SKM-1 treated with dmso at 0.1 percent for 144 hours (cell line): ENCODE results near the gene EXOC1L.

Source experiments
- DNase-seq: peaks from one replicate; lab custom pipeline; 2025; ENCODE audit not compliant: unreplicated experiment; lab: John Stamatoyannopoulos, UW

EXOC1L gene, protein sequence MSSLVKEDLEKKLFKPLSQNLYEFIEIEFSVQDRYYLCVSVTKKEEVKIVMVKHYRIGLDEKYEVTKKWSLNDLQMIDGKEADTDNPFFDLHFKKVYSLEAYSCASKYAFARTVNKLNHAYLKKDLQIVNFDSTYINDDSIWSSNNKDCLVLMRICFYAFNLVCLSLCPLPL

DNA sequence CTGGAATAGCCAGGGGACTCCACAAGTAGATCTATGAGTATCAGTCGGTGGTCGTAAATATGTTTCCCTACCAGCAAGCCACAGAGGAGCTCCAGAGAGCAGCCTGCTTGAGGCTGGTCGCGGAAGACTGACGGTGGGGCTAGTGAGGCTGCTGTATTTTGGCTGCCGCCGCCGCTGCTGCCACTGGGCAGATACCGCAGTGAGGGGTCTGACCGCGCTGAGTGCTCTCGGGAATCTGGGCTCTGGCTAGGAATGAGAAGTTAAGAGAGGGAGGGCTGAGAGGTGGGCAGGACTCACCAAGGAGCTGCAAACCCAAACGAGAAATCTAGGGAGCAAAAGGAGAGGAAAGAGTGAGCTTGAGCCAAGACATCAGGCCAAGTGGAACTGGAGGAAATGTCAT, at the start of gene EXOC1L:
EXOC1L (plus strand) TSS at position 157 of the 400 bp plus-strand sequence; CDS start at position 394, 237 bp downstream.
- no peak for DNase-seq

DNA sequence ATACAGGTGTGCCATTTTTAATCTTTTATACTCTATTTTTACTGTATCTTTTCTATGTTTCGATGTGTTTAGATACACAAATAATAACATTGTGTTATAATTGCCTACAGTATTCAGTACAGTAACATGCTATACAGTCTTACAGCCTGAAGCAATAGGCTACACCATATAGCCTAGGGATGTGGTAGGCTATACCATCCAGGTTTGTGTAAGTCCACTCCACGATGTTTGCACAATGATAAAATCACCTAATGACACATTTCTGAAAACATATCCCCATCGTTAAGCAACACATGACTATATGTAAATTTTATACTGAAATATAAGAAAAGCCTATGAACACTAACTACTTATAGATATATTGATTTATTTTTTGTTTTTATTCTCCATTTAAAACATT, 48.9 kb upstream of the EXOC1L start:
- no peak for DNase-seq

DNA sequence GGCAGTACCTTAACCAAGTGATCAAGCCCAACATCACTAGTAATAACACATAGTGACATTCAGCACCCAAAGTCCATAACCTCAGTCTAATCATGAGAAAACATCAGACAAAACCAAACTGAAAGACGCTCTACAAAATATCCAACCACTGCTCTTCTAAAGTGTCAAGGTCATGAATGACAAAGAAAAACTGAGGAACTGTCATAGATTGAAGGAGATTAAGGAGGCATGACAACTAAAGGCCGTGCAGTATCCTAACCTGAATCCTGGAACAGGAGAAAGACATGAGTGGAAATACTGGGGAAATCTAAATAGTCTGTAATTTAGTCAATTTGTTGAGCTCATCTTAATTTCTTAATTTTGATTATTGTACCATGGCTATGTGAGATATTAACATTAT, 38.2 kb upstream of the EXOC1L start:
- no peak for DNase-seq

DNA sequence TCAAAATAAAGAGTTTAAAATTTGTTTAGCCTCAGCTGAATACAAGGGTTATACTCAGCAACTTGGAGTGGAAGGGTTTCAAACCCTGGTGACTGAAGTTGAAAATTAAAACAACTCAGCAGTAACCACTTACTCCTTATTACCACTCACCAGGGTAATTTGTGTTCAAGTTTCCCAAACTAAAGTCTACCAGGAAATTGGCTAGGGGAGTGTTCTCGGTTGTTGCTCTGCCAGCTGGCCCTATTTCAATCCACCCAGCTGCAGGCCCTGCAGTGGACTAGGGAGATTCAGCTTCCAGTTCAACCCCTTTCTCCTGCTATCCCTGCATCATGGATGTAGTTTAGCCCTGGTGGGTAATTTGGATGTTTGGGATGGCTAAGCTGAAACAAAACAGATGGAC, 37.8 kb upstream of the EXOC1L start:
- no peak for DNase-seq

DNA sequence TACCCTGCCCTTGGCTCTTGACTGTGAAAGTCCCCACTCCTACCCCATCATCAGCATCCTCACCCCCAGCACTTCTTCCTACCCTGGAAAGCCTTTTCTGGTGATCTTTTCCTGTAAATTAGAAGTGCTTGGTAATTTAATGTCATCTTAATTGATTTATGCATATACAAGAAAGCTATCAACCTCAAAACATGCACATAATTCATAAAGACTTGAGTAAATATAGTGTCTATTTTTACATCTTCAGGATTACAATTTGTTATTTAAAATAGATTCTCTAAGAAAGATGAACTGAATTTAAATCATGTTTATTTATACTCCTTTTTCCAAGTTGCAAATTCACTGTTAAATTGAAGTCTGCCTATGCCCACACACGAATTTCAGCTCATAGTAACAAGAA, 36.0 kb upstream of the EXOC1L start:
- no peak for DNase-seq

DNA sequence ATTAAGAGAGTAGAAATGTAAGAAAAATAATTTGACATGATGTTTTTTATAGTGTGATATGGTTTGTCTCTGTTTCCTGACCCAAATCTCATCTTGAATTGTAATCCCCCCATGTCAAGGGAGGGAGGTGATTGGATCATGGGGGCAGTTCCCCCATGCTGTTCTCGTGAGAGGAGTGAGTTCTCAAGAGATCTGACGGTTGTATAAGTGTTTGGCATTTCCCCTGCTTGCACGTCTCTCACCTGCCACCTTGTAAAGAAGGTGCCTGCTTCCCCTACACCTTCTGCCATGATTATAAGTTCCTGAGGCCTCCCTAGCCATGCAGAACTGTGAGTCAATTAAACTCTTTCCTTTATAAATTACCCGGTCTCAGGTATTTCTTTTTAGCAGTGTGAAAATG, 34.8 kb upstream of the EXOC1L start:
- no peak for DNase-seq

DNA sequence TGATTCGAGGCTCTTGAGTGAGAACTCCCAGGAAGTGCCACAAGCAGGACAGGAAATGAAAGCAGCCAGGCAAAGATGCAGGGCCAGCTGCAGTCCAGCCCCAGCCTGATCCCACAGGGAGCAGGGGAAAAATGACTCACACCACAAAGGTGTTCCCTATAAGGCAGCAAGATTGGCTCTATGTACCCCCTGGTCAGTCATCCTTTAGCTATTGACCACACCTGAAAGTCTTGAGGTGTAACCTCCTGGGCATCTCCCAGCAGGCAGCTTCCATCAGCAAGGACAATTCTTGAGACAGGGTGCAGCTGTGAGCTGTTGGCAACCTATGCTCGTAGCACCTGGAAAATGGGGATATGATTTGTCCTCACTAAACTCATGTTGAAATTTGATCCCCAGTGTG, 27.9 kb upstream of the EXOC1L start:
- no peak for DNase-seq

DNA sequence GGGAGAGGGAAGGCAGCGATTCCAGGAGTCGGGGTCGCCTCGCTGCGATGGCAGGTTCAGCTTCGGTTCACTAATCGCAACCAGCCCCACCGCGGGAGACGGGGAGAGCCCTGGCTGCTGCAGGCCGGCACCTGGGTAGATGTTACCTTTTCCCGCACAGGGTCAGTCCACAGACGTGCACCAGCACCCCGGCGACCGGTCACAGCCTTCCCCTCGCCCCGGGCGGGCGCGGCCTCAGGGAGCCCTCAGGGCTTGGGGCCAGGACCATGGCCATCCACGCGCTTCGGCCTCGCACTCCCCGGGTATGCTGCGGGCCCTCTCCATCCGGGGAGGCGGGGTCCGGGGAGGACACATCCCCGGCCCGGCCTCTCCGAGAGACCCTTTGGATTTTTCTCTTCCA, 26.1 kb upstream of the EXOC1L start:
- no peak for DNase-seq

DNA sequence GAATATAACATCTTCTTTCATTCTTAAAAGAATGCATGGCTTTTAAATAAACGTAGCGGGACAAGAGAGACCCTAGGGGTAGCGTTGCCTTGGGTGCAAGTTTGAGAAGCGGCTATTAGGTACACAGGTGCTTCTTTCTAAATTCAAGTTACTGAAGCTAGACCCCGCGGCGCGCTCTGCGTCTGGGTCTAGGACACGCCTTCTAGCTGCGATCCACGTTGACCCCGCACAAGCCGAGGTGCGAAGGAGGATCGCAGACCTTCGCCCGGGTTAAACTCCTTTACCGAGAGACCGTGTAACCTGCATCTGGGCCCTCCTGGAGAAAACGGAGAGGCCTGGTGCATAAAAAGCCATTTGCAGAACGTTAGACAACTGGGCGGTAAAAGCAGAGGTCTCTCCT, 25.5 kb upstream of the EXOC1L start:
- no peak for DNase-seq

DNA sequence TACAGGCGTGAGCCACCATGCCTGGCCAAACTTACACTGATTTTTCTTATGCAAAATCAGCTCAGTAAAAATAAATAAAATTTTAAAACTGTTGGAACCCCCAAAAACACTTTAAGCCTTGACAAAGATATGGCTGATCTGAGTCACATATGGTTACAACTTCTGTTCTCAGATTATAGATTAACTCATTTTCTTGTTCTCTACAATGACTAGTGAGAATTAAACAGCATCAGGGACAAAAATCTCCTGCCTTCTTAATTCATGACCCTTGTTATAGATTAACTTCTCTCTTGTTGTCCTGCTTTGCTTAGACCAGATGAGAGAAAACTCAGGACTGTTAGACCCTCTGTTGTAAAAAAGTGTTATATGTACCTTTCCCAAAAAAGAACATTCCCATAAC, 24.2 kb upstream of the EXOC1L start:
- no peak for DNase-seq

DNA sequence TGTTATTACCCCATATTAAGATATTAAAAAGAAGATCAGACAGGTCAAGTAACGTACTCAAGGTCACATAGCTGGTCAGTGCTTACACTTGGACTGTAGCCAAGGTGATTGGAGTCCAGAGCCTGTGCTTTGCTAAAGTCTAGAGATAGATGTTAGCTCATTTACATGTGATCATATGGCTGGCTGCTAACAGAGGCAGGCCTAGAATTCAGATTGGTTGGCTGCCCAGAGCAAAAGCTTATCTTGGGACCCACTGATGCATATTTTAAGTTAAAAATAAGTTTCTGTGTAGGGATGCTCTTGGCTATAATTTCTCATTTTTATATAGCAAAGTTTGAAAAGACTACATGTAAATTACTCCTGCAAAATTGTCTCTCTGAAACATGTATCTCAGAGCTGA, 18.1 kb upstream of the EXOC1L start:
- DNase-seq = no peak

DNA sequence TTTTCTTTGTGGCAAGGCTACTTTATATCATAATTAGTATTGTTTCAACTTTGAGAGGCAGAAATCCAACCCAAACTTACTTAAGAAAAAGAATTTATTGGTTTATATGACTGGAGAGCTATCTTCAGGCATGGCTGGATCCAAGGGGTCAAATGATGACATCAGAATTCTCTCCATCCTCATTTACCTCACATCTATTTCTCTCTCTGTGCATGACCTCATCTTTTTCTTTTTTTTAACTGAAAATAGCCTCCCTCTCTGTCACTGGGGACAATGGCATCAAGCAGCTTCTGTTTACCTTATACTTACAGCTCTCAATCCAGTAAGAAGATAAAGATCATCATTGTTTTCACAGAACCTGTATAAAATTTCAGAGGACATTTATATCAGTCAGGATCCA, 12.0 kb upstream of the EXOC1L start:
- DNase-seq = no peak

DNA sequence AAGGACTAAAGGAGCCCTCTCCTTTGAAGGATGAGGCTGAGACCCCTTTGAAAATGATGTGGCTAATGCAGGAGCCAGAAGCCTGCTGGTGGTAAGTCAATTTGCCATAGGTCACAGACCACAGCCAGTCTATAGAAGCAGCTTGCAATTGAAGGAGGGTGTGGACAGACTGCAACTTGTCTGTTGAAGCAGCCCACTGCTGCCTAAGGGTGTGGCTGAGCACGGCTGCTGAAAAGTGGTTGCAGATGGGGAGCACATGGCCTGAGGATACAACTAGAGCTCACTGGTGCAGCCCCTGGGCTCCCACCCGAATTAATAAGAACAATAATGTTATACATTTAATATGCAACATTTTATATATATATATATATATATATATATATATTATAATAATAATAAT, 11.4 kb upstream of the EXOC1L start:
- no peak for DNase-seq

DNA sequence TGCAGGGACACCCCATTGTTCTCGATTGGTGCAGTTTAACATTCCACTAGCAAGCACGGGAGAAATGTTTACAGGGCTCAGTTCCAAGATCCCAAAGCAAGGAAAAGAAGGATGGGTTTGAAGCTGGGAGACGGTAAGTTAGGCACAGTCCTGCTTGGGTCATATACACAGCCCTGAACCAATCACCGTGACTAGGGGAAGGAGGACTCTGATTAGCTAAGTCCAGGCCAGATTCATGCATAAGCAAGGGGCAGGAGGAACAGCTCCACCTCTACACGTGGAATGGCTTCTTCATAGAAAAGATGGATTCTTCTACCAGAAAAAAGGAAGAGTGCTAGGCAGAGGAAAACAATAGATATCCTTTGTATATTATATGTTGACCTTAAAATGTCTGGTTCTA, 11.0 kb upstream of the EXOC1L start:
- no peak for DNase-seq

DNA sequence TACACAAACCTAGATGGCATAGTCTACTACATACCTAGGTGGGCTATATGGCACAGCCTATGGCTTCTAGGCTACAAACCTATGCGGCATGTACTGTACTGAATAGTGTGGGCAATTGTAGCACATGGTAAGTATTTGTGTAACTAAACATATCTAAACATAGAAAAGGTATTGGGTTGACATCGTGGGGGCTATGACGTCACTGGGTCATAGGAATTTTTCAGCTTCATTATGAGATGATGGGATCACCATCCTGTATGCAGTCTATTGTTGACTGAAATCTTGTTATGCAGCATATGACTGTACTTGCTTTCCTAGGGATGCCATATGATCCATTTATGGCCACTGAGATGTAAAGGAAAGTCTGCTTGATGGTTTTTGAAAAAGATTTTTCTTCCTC, 1.9 kb upstream of the EXOC1L start:
- no peak for DNase-seq

DNA sequence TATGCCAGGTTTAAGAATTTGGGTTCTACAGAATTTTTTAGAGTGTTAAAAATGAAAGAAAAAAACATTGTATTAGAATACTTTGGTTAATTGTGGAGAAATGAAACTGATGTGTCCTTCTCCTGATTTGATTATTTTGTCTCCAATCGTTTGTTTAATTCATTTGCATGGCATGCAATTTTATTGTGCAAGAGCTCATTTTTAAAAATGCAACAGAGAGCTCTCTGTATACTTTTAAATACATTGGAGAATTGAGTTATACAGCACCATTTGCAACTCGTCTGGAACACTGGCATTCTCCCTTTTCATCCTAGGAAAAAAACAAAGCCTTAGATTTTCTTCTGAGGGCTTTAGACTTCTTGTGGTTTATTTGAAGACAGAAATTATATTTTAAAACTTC, 689 bp downstream of the EXOC1L start:
- no peak for DNase-seq

DNA sequence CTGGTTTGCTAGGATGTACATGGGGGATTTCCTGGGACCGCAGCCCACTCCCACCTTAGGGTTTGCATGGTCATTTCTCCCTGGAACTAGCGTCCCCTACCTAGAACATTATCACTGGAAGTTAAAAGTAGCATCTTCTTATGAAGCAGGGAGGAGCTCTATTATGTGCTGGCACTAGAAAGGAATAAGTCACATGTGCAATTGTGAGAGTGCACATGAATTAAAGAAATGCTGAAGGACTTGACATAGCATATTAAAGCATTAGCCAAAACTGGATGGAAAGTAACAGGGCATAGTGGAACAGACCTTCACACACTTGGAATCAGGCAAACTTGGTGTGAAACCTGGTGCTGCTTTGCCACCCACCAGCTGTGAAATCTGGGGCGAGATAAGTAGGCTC, 2.7 kb downstream of the EXOC1L start:
- DNase-seq = no peak

DNA sequence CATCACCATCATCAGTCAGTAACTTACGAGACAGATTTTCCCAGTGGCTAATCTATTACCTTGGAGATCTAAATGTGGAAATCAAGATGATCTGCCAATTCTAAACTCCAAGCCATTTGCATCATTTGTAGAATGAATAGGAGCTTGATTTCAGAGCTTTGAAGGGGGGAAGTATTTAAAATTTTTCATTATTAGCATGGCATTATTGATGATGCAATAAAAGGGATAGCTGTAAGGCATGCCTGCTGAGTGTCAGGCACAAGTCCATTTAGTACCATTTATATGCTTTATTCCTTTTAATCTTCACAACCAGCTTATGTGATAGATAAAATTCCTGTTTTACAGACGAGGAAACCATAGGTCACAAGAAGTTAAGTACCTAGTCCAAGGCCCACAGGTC, 5.3 kb downstream of the EXOC1L start:
- DNase-seq = no peak

DNA sequence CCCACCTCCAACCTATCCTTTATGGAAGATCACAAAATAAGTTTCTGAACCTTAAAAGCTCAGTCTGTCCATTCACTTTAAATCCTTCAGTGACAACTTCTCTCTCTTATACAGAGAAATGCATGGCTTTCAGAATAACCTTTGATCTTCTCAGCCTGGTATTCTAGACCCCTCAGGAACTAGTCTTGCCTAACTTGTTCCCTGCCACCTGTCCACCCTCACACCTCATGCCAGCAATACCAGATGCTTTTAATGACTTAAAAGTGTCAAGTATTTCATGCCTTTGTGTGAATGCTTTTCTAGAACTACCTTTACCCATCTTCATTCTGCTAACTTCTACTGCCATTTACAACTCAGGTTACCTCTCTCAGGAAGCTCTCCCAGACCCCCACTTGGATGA, 7.4 kb downstream of the EXOC1L start:
- DNase-seq = no peak

DNA sequence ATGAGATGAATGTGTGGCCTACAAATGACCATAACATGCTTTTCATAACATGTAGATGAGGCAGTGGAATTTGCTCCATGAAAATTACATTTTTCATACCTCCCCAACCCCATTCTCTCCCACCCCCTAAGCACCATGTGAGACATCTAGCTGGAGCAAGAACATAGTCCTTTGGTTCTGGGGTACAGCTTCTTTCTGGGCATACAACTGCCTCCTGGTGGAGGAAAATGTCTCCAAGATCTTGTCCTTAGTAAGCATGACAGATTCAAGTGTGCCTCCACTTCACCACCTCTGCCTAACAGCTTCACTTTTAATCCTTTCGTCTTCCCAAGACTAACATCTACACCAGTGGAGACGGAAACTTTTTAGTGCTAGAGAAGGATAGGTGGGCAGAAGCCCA, 8.0 kb downstream of the EXOC1L start:
- DNase-seq = no peak

DNA sequence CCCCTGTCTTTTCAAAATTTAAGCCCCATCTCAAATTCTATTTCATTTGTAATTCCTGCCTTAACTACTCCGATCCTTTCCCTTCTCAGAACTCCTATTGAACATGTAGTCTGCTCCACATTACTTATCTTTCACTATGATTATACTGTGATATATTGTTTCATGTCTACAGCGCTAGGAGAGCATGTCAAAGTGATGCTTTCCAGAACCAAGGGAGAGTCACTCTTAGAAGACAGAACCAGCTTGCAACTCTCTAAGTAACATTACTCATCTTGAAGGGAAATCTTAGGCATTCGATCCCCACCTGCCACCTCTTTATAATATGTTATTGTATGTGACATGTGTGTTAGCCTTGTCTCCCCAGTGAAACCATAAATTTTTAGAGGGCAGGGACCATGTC, 10.5 kb downstream of the EXOC1L start:
- DNase-seq = no peak

DNA sequence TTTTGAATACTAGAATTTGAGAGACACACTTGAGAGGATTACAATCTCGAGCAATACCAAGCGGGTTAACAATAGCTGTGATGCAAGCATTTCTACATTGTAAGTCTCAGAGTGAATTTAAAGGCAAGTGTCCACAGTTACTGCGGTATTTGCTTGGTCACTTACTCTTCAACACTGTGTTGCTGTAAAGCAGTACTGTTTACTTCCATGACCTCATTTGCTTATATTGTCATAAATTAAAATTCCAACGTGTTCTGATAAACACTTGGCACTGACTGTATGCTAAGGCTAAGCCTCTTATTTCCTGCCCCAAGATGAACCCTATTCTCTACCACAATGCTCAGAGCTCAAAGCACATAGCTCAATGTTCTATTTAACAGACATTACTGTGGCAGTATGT, 11.1 kb downstream of the EXOC1L start:
- no peak for DNase-seq

DNA sequence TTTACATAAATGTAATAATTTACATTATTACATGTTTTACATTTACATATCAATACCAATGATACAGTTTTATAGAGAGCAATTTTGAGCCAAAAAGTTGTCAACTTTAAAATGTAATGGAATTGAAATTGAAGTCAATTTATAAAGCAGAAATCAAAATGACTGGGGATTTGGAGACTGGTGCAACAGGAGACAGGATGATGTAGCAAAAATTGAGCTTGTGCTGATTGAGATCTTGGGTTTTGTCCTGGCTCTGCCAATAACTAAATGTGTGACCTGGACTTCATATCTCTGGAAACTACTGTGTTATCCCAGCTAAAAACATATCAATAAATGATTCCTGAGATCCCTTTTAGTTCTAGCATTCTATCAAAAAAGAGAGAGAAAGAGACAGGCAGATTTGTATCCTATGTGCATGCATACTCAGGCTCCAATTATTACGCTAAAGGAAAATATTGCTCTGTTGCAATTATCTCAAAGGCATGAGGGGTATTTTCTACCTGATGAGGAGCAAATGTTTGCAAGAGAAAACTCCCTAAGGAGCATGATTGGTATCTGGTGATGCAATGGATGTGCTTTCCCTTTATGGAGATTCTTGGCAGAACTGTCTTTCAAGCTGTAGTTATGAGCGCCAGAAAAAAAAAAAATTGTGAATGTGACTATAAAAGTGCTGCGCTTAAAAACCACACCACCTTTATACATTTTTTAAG, 14.7 kb downstream of the EXOC1L start:
- no peak for DNase-seq
